ENCODE data around the gene KIF1C.
A peak's percentile ranks its signal among the peaks of the same experiment; 100 is the strongest.

Gene KIF1C

DNA sequence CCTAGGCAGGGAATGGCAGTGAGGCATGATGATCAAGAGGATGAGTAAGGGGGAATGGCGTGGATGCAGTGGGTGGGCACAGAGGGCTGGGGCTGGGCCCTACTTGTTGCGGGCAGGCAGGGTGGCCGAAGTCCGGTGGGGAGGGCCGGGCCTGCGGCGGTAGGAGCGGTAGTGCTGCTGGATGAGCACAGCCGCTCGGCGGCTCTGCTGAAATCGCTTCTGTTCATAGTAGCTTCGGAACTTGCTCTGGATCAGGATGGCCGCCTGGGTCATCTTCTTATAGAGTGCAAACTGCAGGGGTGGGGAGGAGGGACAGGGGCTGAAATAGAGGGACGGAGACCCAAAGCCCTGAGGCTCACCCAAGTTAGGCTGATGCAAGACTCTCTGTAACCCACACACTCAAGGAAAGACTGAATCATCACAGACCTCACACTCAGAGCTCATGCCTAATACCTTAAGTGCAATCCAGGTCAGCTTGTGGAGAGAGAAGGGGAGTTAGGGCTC lies 28.7 kb upstream of the KIF1C start:
- DNase-seq (ENCODE audit: low read depth) = peak; percentile 90

DNA sequence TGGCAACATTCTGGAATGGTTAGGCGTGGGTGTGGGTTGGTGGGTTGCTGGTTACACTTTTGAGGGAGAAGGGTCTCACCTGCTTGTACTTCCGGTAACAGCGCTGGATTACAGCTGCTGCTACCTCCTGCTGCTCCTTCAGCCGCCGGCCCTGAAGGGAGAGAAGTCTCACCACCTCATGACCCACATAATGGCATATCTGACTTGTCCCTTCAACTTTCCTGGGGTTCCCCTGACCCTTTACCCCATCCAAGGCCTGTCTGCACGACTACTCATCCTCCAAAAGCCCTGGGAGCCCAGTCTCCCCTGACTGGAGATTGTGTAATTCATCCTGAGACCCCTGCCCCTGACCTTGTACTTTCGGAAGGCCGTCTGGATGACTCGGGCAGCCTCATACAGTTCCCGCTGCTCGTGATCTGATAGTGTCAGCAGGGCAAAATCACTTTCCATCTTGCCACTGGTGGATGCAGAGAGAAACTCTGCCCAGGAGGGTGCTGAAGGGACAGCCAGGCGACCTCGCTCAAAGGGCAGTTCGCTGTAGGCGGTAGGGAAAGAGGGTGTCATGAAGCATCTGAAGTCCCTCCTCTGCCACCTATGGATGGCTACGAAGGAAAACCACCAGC lies 28.1 kb upstream of the KIF1C start:
- no peak for DNase-seq (ENCODE audit: low read depth)

DNA sequence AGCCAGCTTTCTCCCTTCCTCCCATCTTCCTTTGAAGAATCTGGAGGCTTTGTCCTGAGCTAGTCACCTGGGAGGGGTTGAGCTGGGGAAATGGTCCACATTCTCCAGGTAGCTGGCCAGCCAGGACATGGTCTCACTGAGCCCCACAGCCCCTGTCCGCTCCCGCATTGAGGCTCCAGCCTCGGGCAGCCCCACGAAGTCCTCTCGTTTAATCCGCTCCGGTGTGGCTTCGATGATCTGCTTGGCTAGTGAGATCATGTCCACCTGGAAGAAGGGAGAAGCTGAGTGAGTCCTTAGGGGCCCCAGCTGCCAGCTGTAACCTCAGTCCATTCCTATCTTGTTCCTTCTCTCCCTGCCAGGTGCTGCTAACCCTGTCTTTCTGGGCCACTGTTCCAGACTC lies 27.5 kb upstream of the KIF1C start:
- DNase-seq (ENCODE audit: low read depth) = no peak

- no peak for DNase-seq (ENCODE audit: low read depth)
Measured at GRCh38 chr17:4971826-4972225, 25.9 kb upstream of the KIF1C start.

DNA sequence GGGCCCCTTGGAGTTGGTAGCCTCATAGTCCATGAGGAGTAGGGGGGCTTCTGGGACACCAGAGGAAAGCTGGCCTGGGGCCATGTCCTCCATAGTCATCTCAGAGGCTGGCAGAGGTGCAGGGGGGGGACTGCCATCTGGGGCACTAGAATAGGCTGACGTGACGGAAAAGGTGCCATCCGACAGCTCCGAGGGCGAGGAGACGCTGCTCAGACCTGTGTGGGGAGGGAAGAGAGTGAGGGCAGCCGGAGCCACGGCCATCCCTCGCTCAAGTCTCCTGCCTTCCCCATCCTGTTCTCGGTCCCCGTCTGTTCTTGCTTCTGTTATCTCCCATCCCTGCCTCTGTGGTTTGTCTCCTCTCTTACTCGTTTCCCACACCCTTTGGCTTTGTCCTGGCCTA lies 25.4 kb upstream of the KIF1C start:
- DNase-seq (ENCODE audit: low read depth) = no peak

GRCh38 chr17:4972752-4973151 lies 25.0 kb upstream of the KIF1C start:
- no peak for DNase-seq (ENCODE audit: low read depth)

DNA sequence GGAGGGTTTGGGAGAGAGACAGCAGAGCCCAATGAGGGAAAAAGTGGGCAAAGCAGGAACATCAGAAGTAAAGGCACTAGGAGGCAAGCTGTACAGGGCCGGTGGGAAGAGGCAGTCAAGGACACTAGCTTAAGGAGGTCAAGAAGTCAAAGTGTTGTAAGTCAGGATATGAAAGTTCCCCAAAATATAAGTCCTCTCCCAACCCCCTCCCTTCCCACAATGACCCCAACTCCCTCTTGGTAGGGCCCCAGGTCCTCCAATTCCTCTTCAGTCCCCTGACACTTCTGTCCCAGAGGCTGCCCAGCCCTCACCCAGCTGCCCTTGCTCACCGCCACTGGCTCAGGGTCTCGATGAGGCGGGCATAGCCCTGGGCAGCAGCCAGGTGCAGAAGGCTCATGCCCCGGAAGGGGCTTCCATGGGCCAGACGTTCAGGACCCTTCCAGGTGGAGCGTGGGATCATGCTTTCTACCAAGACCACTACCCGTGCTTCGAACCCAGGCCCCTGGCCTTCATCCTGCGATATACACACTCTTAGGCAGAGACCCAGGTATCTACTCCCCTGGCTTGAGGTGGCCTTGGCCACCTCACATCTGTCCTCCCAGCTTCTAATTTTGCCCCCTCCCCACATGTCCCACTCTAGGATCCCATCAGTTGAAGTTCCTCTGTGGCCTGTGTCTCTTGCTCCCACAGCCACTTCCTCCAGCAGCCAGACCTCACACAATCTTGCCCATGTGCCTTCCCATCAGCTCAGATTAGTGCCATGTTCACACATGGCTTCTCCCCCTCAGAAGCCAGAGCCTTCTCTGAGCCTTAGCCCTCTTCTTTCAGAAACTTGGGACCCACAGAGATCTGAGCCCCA lies 24.3 kb upstream of the KIF1C start:
- no peak for DNase-seq (ENCODE audit: low read depth)

DNA sequence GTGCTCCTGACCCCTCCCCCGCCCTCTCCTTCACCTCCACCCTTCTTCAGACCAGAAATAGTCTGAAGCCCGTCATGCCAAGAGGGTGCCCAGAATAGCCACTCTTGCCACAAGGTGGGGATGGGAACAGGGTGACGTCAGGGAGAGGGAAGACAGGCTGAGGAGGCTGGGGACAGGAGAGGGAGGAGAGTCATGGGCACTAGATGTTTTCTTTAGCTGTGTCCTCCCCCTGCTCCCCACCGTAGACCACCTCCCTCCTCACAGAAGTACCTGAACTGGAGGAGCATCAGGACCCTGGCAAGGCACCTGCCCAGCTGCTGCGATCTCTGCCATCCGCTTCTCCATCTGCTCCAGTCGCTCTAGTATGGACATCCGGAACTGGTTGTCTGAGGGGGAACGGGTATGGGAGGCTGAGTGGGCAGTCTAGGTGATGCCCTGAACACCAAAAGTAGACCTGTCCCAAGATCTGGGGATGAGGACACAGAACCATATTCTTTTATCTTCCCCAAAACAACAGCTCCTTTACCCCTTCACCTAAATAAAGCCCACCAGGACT lies 23.6 kb upstream of the KIF1C start:
- no peak for DNase-seq (ENCODE audit: low read depth)

DNA sequence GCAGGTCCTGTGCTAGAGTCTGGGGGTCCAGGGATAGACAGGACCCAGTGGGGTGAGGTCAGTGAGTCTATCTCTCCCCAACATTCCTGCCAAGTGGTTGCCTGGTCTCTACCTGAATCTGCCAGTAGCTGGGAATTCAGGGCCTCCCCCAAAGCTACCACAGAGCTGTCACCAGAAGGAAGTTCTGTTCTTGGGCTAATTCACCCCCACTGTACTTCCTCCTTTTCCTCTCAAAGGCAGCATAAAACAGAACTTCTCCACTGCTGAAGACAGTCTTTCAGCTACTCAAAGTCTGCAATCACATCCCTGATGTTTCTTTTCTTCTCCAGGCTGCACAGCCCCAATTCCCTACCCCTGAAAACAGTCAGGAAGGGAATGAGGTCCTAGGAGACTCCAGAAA lies 19.0 kb upstream of the KIF1C start:
- DNase-seq (ENCODE audit: low read depth) = no peak

- DNase-seq (ENCODE audit: low read depth) = no peak
Measured at GRCh38 chr17:4980644-4981216, 17.0 kb upstream of the KIF1C start.

DNA sequence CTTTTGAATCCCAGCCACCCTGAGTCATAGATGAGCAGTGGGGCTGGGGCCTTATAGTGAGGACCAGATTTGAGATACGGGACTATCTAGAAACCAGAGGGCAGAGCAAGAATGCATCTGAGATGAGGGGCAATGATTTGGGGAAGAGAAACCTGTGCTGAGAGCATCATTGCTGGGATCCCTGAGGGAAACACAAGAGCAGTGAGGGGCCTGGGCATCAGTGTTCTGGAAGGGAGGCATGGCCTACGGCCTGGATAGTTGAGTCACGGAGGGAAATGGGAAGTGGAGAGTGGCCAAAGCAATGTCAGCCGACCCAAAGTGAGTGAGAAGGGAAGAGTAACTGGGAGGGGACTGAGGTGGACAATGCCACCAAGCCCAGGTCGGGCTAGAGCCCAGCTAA lies 15.4 kb upstream of the KIF1C start:
- DNase-seq (ENCODE audit: low read depth) = no peak

- no peak for DNase-seq (ENCODE audit: low read depth)
Measured at GRCh38 chr17:4986403-4986802, 11.3 kb upstream of the KIF1C start.

DNA sequence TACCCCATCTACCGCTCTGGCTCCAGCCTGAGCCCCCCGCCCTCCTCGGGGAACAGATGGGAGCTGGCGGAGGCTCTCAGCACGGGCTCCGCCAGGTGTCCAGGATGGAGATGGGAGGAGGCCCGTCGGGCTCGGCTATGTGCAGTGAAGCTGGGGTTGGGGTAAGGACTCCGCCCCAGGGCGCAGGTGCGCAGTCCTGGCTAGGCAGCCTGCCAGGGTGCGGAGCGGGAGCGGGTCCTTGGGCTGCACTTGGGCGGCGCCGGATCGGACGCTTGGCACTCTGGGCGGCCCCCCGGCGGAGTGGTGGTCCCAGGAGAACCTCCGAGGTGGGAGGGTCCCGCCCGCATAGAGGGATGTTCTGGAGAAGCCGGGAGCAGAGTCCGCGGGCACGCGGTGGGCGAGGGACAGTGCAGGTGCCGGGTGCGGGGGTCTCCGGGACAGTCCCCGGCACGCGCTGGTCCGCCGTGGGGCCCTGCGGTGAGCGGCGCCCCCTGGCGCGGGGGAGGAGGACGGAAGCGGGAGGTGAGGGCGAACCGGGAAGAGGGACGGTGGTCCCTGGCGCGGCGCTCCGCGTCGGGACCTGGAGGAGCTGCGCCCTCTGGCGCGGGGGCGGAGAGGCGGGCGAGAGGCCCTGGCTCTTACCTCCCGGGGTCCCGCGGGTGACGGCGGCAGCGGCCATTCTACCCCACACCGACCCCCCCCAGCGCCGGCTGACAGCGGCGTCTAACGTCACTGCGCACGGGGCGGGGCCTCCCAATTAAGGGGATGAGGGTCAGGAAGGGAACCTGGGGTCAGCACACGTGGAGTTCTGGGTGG lies 10.6 kb upstream of the KIF1C start, which contains the start of gene CAMTA2:
Gene CAMTA2 (minus strand): TSS at position 725 of the 816 bp plus-strand sequence. CDS start 1,453 bp downstream, outside the sequence.
- DNase-seq (ENCODE audit: low read depth) = no peak

GRCh38 chr17:4987767-4988567 lies 9.8 kb upstream of the KIF1C start:
- DNase-seq (ENCODE audit: low read depth) = no peak

DNA sequence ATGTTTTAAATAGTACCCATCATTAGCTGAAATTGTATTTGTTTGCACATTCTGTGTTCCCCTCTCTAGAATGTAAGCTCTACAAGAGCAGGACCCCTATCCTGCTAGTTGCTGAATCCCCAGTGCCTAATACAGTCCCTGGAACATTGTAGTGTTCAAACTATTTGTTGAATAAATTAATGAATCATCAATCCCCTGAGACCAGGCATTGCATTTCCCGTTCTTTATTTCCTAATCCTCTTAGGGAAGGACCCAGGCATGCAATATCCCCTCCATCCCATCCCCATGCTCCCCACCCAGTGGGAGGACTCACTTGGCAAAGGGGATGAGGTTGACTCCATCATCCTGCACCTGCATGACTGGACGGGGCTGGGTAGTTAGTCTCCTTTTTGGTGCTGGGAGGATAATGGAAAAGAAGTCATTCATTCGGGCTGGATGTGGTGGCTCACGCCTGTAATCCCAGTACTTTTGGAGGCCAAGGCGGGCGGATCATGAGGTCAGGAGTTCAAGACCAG lies 3.6 kb upstream of the KIF1C start:
- DNase-seq (ENCODE audit: low read depth) = no peak

GRCh38 chr17:4998027-4998731 lies 429 bp downstream of the KIF1C start:
- no peak for DNase-seq (ENCODE audit: low read depth)

DNA sequence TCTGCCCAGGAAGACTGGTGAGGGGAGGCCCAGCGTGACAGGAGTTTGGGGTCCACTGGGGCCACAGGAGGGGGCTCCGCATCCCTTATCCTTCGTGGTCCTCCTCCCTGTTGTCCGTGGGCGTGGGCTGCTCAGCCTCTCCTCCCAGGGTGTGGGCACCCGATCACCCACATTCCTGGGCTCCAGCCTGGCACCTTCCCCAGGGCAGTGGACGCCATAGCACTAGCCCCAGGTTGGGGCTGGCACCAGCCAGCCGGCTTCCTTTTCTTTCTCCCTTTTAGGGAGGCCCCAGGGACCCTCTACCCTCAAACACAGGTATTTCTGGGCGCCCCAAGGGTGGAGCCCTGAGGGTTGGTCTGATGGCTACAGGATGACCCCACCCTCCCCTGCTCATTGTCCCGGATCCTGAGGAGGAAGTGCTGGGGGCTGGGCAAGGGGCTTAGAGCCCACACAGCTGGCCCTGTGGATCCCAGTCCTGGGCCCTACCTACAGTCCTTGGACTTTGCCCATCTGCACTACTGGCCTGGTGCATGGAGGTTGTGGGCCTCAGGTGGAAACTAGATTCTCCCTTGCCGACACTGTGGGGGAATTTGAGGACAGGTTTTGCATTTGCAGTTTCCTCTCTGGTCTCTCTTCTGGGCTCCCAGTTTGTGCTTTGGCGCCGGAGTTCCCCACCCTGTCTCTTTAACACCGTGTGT lies 1.1 kb downstream of the KIF1C start:
- DNase-seq (ENCODE audit: low read depth) = no peak

- no peak for DNase-seq (ENCODE audit: low read depth)
Measured at GRCh38 chr17:4999430-5000093, 1.8 kb downstream of the KIF1C start.

GRCh38 chr17:5000237-5000639 lies 2.5 kb downstream of the KIF1C start:
- DNase-seq (ENCODE audit: low read depth) = no peak

Measured in non-pigmented ciliary epithelial cell (primary cell).